Subcutaneous adipose tissue (tissue), 4 donors: ENCODE data around the gene LRRFIP1. TPM values are rescaled to one million over a fixed set of nuclear protein-coding genes. Genes with fewer than 3 reads are reported as not detected.

Experiments
- total RNA-seq, 4 donors: library from RNA; depleted of rRNA; stranded (reverse); fragments of >200 nt; gene quantifications; one replicate each; pipeline ENCODE4 v1.1.0, GENCODE V29; 2016
- TF ChIP-seq, protein P1 (sequence below): fragments of 450-650 bp; IDR thresholded peaks from one replicate; pipeline ENCODE4 v1.5.1; 2016; ENCODE audit warnings: low read depth, mild to moderate bottlenecking, control low read depth, antibody characterized with exemption, moderate library complexity

The LRRFIP1 gene
- total RNA-seq, 4 donors from 2014 or later: 85.4 to 130 (median 99.6) TPM

DNA sequence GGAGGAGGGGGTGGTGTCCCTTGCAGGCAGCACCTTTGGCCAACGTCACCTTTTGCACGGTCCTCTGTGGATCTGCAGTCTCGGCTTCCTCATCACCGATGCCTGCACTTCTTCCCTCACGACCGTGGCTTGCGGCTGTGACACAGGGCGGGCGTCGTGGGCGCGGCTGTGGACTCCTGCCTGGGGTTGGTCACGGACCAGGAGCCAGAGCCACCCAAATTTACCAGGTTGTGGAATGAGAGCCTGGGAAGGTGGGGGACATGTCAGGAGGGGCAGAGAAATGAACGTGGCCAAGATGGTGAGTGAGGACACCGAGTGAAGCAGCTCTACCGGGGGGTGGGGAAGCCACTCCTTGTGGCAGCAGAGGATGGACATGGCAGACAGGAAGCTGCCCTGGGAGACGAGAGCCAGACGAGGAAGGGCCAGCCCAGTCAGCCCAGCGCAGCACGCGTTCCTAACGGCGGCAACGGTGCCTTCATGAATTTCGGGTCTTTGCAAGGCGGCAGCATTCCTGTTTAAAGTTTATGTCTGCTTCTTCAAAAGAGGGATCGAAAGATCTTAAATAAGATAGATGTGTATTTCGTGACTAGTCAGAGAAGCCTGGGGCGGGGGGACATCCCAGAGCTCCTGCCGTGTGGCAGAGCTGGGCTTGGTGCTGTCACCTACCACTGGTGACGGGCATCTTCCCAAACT lies 84.2 kb downstream of the LRRFIP1 start:
- TF ChIP-seq, protein P1, sequence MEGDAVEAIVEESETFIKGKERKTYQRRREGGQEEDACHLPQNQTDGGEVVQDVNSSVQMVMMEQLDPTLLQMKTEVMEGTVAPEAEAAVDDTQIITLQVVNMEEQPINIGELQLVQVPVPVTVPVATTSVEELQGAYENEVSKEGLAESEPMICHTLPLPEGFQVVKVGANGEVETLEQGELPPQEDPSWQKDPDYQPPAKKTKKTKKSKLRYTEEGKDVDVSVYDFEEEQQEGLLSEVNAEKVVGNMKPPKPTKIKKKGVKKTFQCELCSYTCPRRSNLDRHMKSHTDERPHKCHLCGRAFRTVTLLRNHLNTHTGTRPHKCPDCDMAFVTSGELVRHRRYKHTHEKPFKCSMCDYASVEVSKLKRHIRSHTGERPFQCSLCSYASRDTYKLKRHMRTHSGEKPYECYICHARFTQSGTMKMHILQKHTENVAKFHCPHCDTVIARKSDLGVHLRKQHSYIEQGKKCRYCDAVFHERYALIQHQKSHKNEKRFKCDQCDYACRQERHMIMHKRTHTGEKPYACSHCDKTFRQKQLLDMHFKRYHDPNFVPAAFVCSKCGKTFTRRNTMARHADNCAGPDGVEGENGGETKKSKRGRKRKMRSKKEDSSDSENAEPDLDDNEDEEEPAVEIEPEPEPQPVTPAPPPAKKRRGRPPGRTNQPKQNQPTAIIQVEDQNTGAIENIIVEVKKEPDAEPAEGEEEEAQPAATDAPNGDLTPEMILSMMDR: no peak

DNA sequence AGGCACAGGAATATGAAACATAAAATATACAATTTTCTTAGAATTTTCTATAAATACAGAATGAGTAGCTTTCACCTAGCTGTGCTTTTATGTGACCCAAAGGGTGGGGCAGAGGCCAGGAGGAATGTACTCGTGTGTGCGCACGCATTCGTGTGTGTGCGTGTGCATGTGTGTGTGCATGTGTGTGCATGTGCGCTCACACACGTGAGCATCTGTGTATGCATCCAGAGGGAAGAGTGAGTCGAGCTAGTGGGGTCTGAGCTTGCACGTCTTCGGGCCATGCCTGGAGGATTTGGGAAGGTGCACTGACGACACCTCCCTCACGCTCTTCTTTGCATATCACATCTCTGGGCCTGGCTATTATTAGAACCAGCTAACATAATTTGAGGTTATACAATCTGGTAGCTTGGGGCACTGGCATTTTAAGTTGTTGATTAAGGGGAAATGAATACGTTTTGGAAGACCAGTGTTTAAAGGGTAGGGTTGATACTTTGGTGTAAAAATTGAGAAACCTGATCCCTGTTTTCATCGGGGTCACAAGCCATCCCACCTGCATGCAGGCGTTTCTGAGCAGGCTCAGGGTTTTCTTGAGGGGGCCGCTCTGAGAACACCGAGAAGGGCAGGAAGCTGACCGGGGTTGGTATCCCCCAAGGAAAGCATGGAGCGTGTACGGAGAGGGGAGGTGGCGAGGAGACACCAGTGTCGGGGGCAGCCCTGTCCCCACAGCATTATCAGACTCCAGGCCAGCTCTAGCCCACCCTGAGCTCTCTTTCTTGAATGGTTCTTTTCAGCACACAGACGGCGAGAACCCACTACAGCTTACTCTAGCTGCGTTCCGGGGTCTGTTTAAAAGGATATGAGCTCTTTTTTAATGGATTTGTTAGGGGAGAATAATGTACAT lies 85.3 kb downstream of the LRRFIP1 start:
- TF ChIP-seq, protein P1: no peak

DNA sequence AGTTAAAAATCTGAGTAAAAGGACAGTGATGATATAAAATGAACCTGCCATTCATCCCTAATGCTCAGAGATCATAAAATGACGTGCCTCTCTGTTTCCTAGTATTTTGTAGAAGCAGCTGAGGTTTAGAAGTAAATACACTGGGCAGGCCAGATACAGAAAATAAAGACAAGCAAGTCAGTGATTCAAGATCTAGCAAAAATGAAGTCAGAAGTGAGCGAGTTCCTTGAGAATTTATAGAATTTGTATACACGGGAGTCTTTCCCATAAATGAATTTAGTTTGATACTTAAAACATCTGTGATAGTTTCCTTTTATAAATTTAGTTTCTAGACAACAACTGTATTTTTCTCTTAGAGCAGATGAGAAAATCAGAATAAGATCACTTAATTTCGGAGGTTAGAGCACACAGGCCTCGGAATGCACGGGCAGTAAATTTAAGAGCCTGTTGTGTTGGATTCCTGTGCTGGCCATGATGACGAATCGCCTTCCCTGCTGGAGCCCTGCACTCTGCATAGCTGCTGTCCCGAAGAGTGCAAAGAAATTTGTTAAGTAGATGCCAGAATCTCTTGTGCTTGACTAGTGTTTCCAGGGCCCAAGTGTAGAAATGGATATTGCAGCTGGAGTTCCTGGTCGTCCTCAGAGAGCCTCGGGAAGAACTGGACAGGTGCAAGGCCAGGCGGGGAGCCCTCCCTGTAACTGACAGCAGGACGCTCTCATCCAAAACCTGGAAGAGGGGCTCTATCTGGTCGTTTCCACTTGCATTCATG lies 87.5 kb downstream of the LRRFIP1 start:
- TF ChIP-seq, protein P1: no peak

- TF ChIP-seq, protein P1: no peak
Measured at GRCh38 chr2:237715459-237715947, 88.1 kb downstream of the LRRFIP1 start.

DNA sequence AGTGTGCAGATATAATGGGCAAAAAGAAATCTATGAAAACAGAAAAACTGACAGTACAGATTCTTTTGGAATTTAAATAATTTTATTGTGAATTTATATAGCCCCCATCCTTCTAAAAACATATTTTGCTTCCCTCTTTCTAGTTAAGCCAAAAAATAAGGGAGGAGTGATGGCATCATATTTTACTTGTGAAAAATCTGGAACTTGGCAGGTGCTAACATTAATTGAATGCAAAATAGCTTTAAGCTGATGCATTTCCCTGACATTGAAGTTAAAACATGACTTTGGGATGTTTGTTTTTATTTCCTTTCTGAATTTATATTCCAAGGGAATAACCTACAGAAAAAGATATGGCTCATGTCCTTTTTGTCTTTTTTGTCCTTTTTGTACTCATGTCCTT lies 88.6 kb downstream of the LRRFIP1 start:
- TF ChIP-seq, protein P1: no peak

- TF ChIP-seq, protein P1: no peak
Measured at GRCh38 chr2:237717366-237718276, 90.2 kb downstream of the LRRFIP1 start.
